ACHN (cell line): ENCODE results near the gene NEK11.
A peak's percentile ranks its signal among the peaks of the same experiment; 100 is the strongest.

ENCODE experiments used
- DNase-seq: peaks from one replicate; pipeline ENCODE4 v3.0.0-alpha.2; 2015
- in situ Hi-C: cut with HindIII; loops from 2 replicates; pipeline ENCODE4 v1.10.0; 2017; ENCODE audit warnings: low sequenced_read_pairs, low pct_ligation_motif_present, low pct_unique_long_range_greater_than_20kb

NEK11 gene

GRCh38 chr3:131107637-131108433 is 81.2 kb downstream of the NEK11 start:
- no peak for DNase-seq
- in situ Hi-C loops, result no loop called here

GRCh38 chr3:131109156-131109555 is 82.5 kb downstream of the NEK11 start:
- in situ Hi-C loops, result no loop called here
- no peak for DNase-seq

GRCh38 chr3:131110087-131110486 is 83.4 kb downstream of the NEK11 start:
- in situ Hi-C loops, result no loop called here
- DNase-seq, result peak; percentile 70

GRCh38 chr3:131114256-131114655 is 87.6 kb downstream of the NEK11 start:
- in situ Hi-C loops, result no loop called here
- no peak for DNase-seq

- DNase-seq, result no peak
- in situ Hi-C loops, result no loop called here
Measured at GRCh38 chr3:131125684-131126083, 99.0 kb downstream of the NEK11 start.

GRCh38 chr3:131140891-131141290 is 114.2 kb downstream of the NEK11 start:
- DNase-seq, result no peak
- in situ Hi-C loops, result no loop called here

GRCh38 chr3:131141770-131142169 is 115.1 kb downstream of the NEK11 start:
- in situ Hi-C loops, result no loop called here
- no peak for DNase-seq

GRCh38 chr3:131142580-131142979 is 115.9 kb downstream of the NEK11 start:
- in situ Hi-C loops, result no loop called here
- DNase-seq, result no peak

- in situ Hi-C loops, result no loop called here
- no peak for DNase-seq
Measured at GRCh38 chr3:131143802-131144201, 117.1 kb downstream of the NEK11 start.

- in situ Hi-C loops, result no loop called here
- DNase-seq, result no peak
Measured at GRCh38 chr3:131147534-131147933, 120.9 kb downstream of the NEK11 start.

GRCh38 chr3:131158434-131158833 is 131.8 kb downstream of the NEK11 start:
- no peak for DNase-seq
- in situ Hi-C loops, result no loop called here

- in situ Hi-C loops, result no loop called here
- no peak for DNase-seq
Measured at GRCh38 chr3:131162516-131162915, 135.8 kb downstream of the NEK11 start.

GRCh38 chr3:131167867-131168266 is 141.2 kb downstream of the NEK11 start:
- no peak for DNase-seq
- in situ Hi-C loops, result no loop called here

- no peak for DNase-seq
- in situ Hi-C loops, result no loop called here
Measured at GRCh38 chr3:131169331-131169730, 142.7 kb downstream of the NEK11 start.

- in situ Hi-C loops, result no loop called here
- no peak for DNase-seq
Measured at GRCh38 chr3:131172502-131173200, 146.0 kb downstream of the NEK11 start.

GRCh38 chr3:131174752-131175151 is 148.1 kb downstream of the NEK11 start:
- DNase-seq, result peak; percentile 0
- in situ Hi-C loops, result no loop called here

- in situ Hi-C loops, result no loop called here
- DNase-seq, result no peak
Measured at GRCh38 chr3:131178710-131179375, 152.2 kb downstream of the NEK11 start.

- DNase-seq, result no peak
- in situ Hi-C loops, result no loop called here
Measured at GRCh38 chr3:131192701-131193100, 166.0 kb downstream of the NEK11 start.

- in situ Hi-C loops, result no loop called here
- DNase-seq, result peak; percentile 7
Measured at GRCh38 chr3:131193641-131194238, 167.1 kb downstream of the NEK11 start.
